H1 (cell line): ENCODE measurements around the gene CORIN. TPM values are rescaled to one million over a fixed set of nuclear protein-coding genes. Genes with fewer than 3 reads are reported as not detected.

Experiments
- SIRT6 ChIP-seq: IDR thresholded peaks from one replicate; pipeline ENCODE4 v1.7.1; 2012; ENCODE audit warnings: low read length, inconsistent platforms
- USF2 ChIP-seq: IDR thresholded peaks from 2 replicates; pipeline ENCODE4 v1.6.1; 2011; ENCODE audit warnings: low read length, improper control_type of control experiment
- polyA plus RNA-seq, 7 experiments: library from polyadenylated mRNA; depleted of rRNA in 3 of 7; stranded (reverse) in 5 of 7; unstranded in 2 of 7; fragments of >200 nt in 5 of 7; fragments of 200-250 nt in 2 of 7; gene quantifications; 1 replicate in 5 of 7; 2 replicates in 1 of 7; 4 replicates in 1 of 7; pipeline versions ENCODE4 v1.2.1 to v1.2.3, GENCODE V29; 2011 to 2013; ENCODE audit warnings: missing spikeins in 2 of 7, mixed read lengths in 2 of 7
- total RNA-seq: library from RNA; stranded (reverse); fragmentation: NEBNext Ultra II Directional; extraction: Animal tissue kit (Norgen Biotek cat#: 25700); gene quantifications from 2 replicates; pipeline ENCODE4 v1.2.1, GENCODE V29; 2021

CORIN gene
- total and polyA plus RNA-seq, 2 of the 8 experiments (the other 6 are each of a cell fraction or from before 2014, with no cell fraction given): 0.09 to 0.32 TPM

DNA sequence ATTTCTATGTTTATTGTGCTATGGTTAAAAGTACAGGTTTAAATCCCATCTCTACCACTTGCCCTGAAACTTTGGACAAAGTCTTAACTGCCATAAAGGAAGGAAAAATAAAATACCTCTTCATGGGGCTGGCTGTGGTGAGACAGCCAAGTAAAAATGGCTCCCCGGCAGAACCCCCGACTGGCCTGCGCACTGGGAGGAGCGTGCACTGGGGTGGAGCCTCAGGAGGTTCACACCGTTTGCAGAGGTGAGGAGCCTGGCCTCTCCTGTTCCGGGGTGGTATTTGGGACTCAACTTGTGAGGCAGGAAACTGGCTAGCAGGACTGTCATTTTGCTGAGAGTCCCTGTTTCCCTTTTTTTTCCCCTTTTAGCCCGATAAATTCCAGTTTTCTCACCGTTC is 47.8 kb downstream of the CORIN start (continued):
- TF ChIP-seq SIRT6 (no peak), USF2 (no peak)
